Activated naive CD8-positive, alpha-beta T cell (primary cell): ENCODE data around the gene AHRR.

Experiments
- H3K27ac Mint-ChIP-seq: one replicate; pipeline ENCODE4 v1.8.0; 2021; ENCODE audit warnings: mixed read lengths
- H3K27me3 Mint-ChIP-seq: one replicate; pipeline ENCODE4 v1.8.0; 2021; ENCODE audit warnings: mixed read lengths
- H3K36me3 Mint-ChIP-seq: one replicate; pipeline ENCODE4 v1.8.0; 2021; ENCODE audit warnings: mixed read lengths
- H3K4me1 Mint-ChIP-seq: one replicate; pipeline ENCODE4 v1.8.0; 2021; ENCODE audit warnings: low read depth, mixed read lengths
- H3K4me3 Mint-ChIP-seq: one replicate; pipeline ENCODE4 v1.8.0; 2021; ENCODE audit warnings: mild to moderate bottlenecking, mixed read lengths
- H3K9me3 Mint-ChIP-seq: one replicate; pipeline ENCODE4 v1.8.0; 2021; ENCODE audit warnings: low read depth, mixed read lengths

The AHRR gene

DNA sequence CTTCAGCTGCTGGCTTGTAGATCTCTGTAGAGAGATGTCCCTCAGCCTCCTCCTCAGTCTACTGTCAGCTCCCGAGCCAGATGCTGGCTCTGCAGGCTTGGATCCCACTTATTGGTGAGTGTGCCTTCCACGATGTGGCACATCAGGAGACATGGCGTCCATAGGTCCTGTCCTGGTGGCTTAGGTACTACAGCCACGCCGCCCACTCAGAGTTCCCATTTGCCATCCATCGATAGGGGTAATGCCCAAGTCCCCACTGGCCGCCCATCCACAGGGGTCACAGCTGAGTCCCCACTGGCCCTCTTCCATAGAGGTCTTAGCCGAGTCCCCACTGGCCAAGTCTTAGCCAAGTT is 138.7 kb downstream of the AHRR start:
- no peaks in the 10 kb centered on the region for H3K9me3 Mint-ChIP-seq
- H3K27ac Mint-ChIP-seq: peak overlapping the region; percentile 98
- H3K36me3 Mint-ChIP-seq: peaks cover 33% of the 10 kb centered on the region
- H3K4me1 Mint-ChIP-seq: peaks cover 67% of the 10 kb centered on the region
- H3K4me3 Mint-ChIP-seq: peak overlapping the region; percentile 79
- H3K27me3 Mint-ChIP-seq: no peaks in the 10 kb centered on the region

DNA sequence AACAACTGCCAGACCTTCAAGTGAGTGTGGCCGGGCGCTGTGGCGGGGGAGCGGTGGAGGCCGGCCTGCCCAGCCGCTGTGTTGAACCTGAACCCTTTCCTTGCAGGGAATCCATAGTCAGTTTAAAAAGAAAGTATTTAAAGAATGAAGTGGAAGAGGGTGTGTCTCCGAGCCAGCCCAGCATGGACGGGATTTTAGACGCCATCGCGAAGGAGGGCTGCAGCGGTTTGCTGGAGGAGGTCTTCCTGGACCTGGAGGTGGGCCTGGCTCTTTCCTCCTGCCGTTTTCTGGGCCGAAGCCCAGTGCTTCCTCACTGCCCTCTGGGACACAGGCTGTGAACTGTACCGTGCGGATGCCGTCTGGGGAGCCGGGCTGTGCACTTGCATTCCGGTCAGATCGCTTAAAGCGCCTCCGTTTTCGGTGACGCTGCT is 140.6 kb downstream of the AHRR start:
- no peaks in the 10 kb centered on the region for H3K27me3 Mint-ChIP-seq
- peak overlapping the region; percentile 72 for H3K27ac Mint-ChIP-seq
- H3K4me1 Mint-ChIP-seq: peaks cover 64% of the 10 kb centered on the region
- peaks cover 33% of the 10 kb centered on the region for H3K36me3 Mint-ChIP-seq
- H3K9me3 Mint-ChIP-seq: no peaks in the 10 kb centered on the region
- no peak overlapping the region for H3K4me3 Mint-ChIP-seq

DNA sequence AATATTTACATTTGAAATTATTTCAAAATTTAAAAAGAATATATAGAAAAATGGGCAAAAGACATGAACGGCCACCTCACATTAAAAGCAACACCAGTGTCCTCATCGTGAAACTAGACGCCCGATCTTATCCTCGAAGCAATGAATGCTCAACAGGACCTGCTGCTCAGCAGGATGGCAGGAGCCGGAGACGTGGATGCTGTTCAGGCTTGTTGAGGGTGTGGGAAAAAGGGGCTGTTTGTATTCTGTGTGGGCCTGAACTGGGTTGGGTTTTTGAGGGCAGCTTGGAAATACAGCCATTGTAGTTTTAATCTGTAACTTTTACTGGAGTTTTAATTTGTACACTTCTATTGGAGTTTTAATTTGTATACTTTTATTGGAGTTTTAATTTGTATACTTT is 141.8 kb downstream of the AHRR start:
- Mint-ChIP-seq H3K4me1 (peaks cover 58% of the 10 kb centered on the region), H3K27ac (peak overlapping the region; percentile 94), H3K27me3 (no peaks in the 10 kb centered on the region), H3K9me3 (no peaks in the 10 kb centered on the region), H3K4me3 (no peak overlapping the region), H3K36me3 (peaks cover 30% of the 10 kb centered on the region)

DNA sequence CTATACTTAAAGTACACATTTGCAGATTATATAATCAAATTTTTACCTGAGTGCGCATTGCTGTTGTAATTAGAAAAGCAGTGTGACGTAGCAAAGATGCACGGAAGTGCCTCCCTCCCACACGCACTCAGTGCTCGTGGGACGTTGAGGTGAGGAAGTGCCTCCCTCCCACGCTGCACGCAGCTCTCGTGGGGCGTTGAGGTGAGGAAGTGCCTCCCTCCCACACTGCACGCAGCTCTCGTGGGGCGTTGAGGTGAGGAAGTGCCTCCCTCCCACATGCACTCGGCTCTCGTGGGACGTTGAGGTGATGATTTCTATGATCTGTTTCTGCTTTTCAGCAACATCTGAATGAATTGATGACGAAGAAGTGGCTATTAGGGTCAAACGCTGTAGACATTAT is 142.4 kb downstream of the AHRR start:
- H3K9me3 Mint-ChIP-seq: no peaks in the 10 kb centered on the region
- H3K4me3 Mint-ChIP-seq: peak overlapping the region; percentile 77
- H3K27me3 Mint-ChIP-seq: no peaks in the 10 kb centered on the region
- H3K4me1 Mint-ChIP-seq: peaks cover 51% of the 10 kb centered on the region
- H3K27ac Mint-ChIP-seq: peak overlapping the region; percentile 94
- peaks cover 24% of the 10 kb centered on the region for H3K36me3 Mint-ChIP-seq

DNA sequence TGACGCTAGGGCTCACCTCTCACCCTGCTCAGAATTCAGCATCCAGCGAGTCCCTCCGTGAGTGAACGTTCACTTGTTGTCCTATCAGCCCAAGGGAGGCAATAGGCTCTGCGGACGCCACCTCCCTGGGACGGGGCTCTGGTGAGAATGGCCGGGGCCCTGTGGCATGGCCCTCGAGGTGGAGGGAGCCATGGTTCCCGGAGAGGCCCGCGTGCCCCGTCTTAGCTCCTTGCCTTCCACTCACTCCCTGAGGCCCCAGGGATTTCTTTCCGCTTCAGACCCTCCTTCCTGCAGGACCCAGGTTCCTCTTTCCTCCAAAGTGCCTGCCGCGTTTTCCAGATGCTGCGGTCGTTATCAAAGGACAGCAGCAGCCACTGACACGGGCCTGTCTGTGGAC is 142.9 kb downstream of the AHRR start:
- no peaks in the 10 kb centered on the region for H3K27me3 Mint-ChIP-seq
- H3K4me3 Mint-ChIP-seq: peak overlapping the region; percentile 77
- H3K36me3 Mint-ChIP-seq: peaks cover 20% of the 10 kb centered on the region
- peaks cover 46% of the 10 kb centered on the region for H3K4me1 Mint-ChIP-seq
- peak overlapping the region; percentile 94 for H3K27ac Mint-ChIP-seq
- H3K9me3 Mint-ChIP-seq: no peaks in the 10 kb centered on the region

DNA sequence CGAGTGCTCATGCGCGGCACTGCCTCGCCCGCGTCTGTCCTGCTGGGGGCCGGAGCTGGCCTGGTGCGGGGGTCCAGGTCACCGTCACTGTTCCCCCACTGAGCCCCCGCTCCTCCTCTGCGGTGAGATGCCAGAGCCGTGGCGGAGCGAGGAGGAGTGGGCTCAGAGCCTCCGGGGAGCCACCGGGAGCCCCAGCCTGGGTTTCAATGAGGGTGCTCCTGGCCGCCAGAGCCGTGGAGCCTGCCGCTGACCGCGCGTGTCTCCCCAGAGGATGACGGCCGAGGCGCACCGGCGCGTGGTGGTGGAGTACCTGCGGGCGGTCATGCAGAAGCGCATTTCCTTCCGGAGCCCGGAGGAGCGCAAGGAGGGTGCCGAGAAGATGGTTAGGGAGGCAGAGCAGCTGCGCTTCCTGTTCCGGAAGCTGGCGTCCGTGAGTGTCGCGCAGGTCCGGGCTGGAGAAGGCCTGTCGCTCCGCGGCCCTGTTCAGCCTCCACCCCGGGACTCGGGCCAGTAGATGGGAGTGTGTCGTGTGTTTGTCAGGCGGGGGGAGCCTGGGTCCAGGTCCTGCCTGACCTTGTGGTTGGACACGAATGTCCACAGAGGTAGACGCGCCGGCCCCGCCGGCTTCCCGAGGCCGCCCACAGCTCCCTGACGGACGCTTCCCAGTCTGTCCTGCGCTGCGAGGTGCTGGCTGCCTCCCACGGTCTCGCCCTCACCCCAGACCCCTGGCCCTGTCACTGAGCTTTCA is 143.5 kb downstream of the AHRR start:
- Mint-ChIP-seq H3K4me1 (peaks cover 43% of the 10 kb centered on the region), H3K4me3 (no peak overlapping the region), H3K27me3 (no peaks in the 10 kb centered on the region), H3K36me3 (peaks cover 16% of the 10 kb centered on the region), H3K27ac (peak overlapping the region; percentile 94), H3K9me3 (no peaks in the 10 kb centered on the region)

DNA sequence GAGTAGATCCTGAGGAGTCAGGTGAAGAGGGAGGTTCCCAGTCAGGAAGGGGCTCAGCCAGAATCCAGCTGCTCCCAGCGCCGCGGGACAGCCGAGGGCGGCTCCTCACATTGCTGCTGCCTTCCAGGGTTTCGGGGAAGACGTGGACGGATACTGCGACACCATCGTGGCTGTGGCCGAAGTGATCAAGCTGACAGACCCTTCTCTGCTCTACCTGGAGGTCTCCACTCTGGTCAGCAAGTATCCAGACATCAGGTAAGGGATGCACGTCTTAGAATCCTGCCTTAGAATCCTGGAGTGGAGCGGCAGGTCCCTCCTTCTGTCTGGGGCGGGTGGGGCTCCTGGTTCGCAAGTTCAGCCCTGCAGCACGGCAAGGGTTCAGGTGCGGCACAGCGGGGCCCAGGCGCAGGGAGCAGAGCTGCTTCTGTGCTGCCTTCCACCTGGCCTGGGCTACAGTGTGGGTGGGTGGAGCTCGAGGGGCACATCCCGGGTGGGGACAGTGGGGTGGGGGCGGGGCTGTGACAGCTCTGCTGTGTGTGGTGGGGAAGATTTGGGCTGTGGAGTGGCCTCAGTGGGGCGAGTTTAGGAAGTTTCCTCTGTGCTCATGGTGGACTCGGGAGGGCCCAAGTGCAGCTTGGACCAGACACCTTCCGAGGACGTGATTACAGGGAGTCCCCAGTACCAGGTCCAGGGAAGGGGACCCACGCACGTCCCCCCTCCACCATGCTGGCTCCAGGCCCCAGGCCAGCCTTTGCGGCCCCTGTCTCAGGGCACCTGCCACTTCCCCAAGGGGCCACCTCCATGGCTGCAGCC is 144.3 kb downstream of the AHRR start:
- H3K36me3 Mint-ChIP-seq: peaks cover 16% of the 10 kb centered on the region
- H3K4me3 Mint-ChIP-seq: no peak overlapping the region
- no peak overlapping the region for H3K27ac Mint-ChIP-seq
- H3K4me1 Mint-ChIP-seq: peaks cover 43% of the 10 kb centered on the region
- no peaks in the 10 kb centered on the region for H3K27me3 Mint-ChIP-seq
- no peaks in the 10 kb centered on the region for H3K9me3 Mint-ChIP-seq

DNA sequence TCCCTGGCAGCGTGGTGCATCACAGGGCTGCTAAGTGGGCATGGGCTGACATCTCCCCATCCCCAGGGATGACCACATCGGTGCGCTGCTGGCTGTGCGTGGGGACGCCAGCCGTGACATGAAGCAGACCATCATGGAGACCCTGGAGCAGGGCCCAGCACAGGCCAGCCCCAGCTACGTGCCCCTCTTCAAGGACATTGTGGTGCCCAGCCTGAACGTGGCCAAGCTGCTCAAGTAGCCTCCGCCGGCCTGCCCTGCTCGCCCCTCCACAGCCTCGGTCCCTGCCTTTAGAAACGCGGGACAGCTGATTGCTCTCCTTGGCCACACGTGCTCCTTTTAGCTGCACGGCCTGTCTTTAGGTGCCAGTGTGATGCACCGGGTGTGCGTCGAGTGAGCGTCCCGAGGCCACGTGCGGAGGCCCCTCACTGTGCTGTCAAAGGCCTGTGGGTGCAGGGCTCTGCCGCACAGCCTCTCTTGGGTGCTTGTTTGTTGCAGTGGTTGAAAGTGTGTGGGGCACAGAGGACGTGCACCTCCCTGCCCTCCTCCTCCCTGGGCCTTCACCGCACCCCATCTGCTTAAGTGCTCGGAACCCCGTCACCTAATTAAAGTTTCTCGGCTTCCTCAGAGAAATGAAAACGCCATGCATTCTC is 145.3 kb downstream of the AHRR start:
- peak overlapping the region; percentile 20 for H3K4me3 Mint-ChIP-seq
- H3K9me3 Mint-ChIP-seq: no peaks in the 10 kb centered on the region
- H3K27ac Mint-ChIP-seq: no peak overlapping the region
- peaks cover 48% of the 10 kb centered on the region for H3K4me1 Mint-ChIP-seq
- peaks cover 17% of the 10 kb centered on the region for H3K36me3 Mint-ChIP-seq
- no peaks in the 10 kb centered on the region for H3K27me3 Mint-ChIP-seq

DNA sequence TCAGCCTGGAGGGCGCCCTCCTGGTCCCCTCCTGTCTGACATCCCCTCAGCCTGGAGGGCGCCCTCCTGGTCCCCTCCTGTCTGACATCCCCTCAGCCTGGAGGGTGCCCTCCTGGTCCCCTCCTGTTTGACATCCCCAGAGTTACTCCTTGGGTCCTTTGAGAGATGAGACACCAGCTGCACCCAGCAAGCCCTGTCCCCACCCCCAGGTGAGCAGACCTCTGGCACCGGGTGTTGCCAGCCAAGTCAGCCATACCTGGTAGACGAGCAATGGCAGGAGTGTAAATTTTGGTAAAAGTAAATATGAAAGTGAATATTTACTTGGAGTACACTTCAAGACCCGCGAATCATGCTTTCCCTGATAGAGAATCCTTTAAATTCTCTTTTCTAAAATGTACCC is 146.9 kb downstream of the AHRR start:
- Mint-ChIP-seq H3K4me3 (no peak overlapping the region), H3K36me3 (peaks cover 12% of the 10 kb centered on the region), H3K9me3 (no peaks in the 10 kb centered on the region), H3K4me1 (peaks cover 37% of the 10 kb centered on the region), H3K27ac (no peak overlapping the region), H3K27me3 (no peaks in the 10 kb centered on the region)

DNA sequence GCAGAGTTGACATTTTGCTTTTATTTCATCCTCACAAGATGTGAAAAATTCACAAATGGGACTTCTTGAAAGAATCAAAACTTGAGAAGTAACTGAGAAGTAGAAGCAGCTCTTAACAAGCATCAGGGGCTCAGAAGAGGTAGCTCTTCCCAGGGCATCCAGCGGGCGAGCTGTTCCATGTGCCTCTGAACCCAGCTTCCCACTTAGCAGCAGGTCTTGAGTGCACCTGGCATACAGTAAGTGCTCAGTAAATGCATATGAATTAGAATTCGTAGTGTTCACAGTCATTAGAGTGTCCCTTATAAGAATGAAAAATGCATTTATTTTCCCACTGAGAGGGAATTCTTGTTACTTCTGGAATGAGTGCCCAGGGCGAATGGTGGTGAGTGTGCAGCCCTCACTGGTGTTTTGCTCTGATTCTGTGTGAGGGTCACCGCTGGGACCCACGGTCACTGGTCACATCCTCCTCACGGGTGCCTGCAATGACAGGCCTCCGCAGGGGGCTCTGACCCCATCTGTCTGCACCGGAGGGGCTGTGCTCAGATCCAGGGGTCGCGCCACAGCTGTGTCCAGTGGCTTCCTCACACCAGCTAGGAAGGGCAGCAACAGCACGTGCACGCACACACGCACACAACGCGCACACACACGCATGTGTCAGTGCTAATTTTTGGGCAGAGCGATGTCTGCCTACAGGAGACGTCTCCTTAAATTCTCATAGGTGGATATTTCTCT is 148.4 kb downstream of the AHRR start:
- Mint-ChIP-seq H3K9me3 (no peaks in the 10 kb centered on the region), H3K36me3 (peaks cover 7% of the 10 kb centered on the region), H3K4me3 (peak overlapping the region; percentile 93), H3K4me1 (peaks cover 27% of the 10 kb centered on the region), H3K27me3 (no peaks in the 10 kb centered on the region), H3K27ac (peak overlapping the region; percentile 68)

DNA sequence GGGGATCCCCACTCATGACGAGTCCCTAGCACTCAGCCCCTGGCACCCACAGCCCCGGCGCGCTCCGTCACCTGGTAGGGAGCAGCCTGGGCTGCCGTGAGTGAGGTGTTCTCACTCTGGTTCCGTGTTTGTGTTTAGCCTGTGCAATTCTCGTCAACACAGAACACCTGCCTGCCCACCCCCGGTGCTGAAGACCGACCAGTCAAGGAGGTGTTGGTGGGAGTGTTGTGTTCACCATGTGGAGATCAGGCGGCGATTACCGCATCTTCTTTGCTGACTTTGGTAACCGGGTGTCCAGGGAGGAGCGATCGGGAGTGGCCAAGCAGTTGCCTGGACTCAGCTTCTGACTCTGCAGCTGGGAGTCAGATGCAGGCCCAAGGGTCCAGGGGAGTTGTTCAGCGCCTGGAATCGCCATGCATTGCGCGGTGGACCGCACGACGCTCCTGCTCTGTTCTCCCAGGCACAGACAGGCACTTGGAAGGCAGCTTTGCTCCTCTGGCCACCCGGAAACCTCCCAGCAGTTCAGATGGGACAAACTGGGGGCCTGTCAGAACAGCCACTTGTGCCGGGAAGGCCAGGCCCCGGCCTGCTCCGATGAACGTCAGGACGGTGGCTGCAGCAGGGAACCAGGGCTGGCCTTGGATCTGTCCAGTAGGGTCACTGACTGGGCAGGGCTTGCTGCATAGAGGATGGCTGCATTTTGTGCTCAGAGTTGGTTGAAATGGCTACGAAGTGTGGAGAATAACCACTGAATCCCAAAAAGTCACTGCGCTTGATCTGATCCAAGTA is 149.6 kb downstream of the AHRR start:
- Mint-ChIP-seq H3K36me3 (peaks cover 7% of the 10 kb centered on the region), H3K4me1 (peaks cover 25% of the 10 kb centered on the region), H3K27ac (peak overlapping the region; percentile 93), H3K9me3 (no peaks in the 10 kb centered on the region), H3K4me3 (peak overlapping the region; percentile 93), H3K27me3 (no peaks in the 10 kb centered on the region)

DNA sequence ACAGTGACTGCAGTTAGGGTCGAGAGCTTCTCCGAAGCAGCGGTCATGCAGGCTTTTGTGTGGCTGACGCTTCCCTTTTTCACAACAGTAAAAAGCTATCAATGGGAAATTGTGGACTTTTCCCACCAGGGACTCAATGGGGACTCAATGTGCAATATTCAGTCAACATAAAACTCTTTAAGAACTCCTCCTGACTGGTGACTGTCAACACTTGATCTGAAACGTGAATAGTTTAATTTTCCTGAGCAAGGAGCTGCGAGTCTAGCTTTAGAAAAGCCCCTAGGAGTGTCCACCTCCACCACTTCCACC is 150.2 kb downstream of the AHRR start:
- peaks cover 24% of the 10 kb centered on the region for H3K4me1 Mint-ChIP-seq
- H3K27me3 Mint-ChIP-seq: no peaks in the 10 kb centered on the region
- H3K36me3 Mint-ChIP-seq: peaks cover 7% of the 10 kb centered on the region
- H3K4me3 Mint-ChIP-seq: peak overlapping the region; percentile 93
- no peaks in the 10 kb centered on the region for H3K9me3 Mint-ChIP-seq
- peak overlapping the region; percentile 93 for H3K27ac Mint-ChIP-seq

DNA sequence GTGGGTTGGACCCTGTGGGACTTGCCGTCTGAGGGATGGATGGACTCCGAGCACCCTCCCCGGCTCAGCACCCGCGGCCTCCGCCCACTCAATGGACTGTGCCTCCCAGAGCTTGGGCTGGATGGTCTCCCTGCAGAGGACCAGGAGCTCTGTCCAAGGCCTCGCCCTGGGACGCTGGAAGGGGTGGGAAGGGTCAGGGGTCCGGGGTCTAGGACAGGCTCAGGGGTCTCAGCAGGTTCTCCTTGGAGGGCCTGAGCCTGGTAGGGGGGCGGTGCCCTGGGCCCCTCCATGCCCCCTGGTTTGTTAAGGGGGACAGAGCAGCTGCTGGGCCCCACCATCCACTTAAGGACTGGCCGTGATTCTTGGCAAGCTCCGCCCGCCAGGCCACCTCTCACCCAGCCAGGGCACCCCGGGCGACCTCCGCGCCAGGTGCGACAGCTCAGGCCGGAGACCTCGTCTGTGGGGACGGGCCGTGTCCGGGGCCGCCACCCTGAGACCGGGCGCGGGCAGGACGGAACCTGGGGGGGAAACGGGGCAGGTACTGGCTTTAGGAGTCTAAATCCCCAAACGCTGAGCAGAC is 150.7 kb downstream of the AHRR start:
- peak overlapping the region; percentile 93 for H3K4me3 Mint-ChIP-seq
- peaks cover 23% of the 10 kb centered on the region for H3K4me1 Mint-ChIP-seq
- peak overlapping the region; percentile 93 for H3K27ac Mint-ChIP-seq
- H3K36me3 Mint-ChIP-seq: peaks cover 7% of the 10 kb centered on the region
- no peaks in the 10 kb centered on the region for H3K9me3 Mint-ChIP-seq
- no peaks in the 10 kb centered on the region for H3K27me3 Mint-ChIP-seq
